GM10266 (cell line): ENCODE measurements around the gene OR9K2.
"Not testable (repeated sequence)": the region's sequence is repeated elsewhere in the genome, so short reads cannot be mapped to it uniquely, and the experiment has no call there.

ENCODE experiments used
- DNase-seq: peaks from one replicate; pipeline ENCODE4 v3.0.0; 2012; ENCODE audit errors: extremely low spot score
- CTCF ChIP-seq: IDR thresholded peaks from 2 replicates; pipeline ENCODE4 v1.5.1; 2012; ENCODE audit warnings: mild to moderate bottlenecking, low read depth; ENCODE audit not compliant: control insufficient read depth, insufficient read depth; ENCODE audit errors: missing control alignments

The OR9K2 gene

GRCh38 chr12:55171445-55171844, 45.2 kb downstream of the OR9K2 start:
- DNase-seq: no peak
- no peak for TF ChIP-seq CTCF

- not testable (repeated sequence) for DNase-seq
Measured at GRCh38 chr12:55171846-55172245, 45.6 kb downstream of the OR9K2 start.

GRCh38 chr12:55172686-55173085, 46.5 kb downstream of the OR9K2 start:
- TF ChIP-seq CTCF: no peak
- no peak for DNase-seq

GRCh38 chr12:55173456-55173855, 47.2 kb downstream of the OR9K2 start:
- no peak for TF ChIP-seq CTCF
- no peak for DNase-seq
